AG10803 (cell line): ENCODE data around the gene SV2C.
"Not testable (repeated sequence)": the region's sequence is repeated elsewhere in the genome, so short reads cannot be mapped to it uniquely, and the experiment has no call there.

Experiments
- DNase-seq: peaks from one replicate; pipeline ENCODE4 v3.0.0; 2010; ENCODE audit warnings: low read depth
- H3K4me3 ChIP-seq: 2 replicates; pipeline ENCODE4 v1.5.1; 2011; ENCODE audit warnings: mild to moderate bottlenecking, low read length, control low read depth
- CTCF ChIP-seq: conservative IDR thresholded peaks from 2 replicates; pipeline ENCODE4 v1.5.1; 2011; ENCODE audit warnings: mild to moderate bottlenecking, low read length, control low read depth, inconsistent platforms

The SV2C gene

GRCh38 chr5:76294573-76294972, 211.4 kb downstream of the SV2C start:
- no peak overlapping the region for H3K4me3 ChIP-seq
- no peak for TF ChIP-seq CTCF
- no peak for DNase-seq

- H3K4me3 ChIP-seq: no peak overlapping the region
- no peak for DNase-seq
- TF ChIP-seq CTCF: no peak
These were observed 215.7 kb downstream of the SV2C start for GRCh38 chr5:76298852-76299251.

- TF ChIP-seq CTCF: no peak
- no peak for DNase-seq
- H3K4me3 ChIP-seq: no peak overlapping the region
These were observed 216.4 kb downstream of the SV2C start for GRCh38 chr5:76299592-76299991.

GRCh38 chr5:76301932-76302331, 218.7 kb downstream of the SV2C start:
- DNase-seq, H3K4me3 ChIP-seq: not testable (repeated sequence)

- H3K4me3 ChIP-seq, DNase-seq: not testable (repeated sequence)
These were observed 219.5 kb downstream of the SV2C start for GRCh38 chr5:76302661-76303060.

- no peak overlapping the region for H3K4me3 ChIP-seq
- no peak for TF ChIP-seq CTCF
- no peak for DNase-seq
These were observed 220.7 kb downstream of the SV2C start for GRCh38 chr5:76303921-76304320.

GRCh38 chr5:76305269-76305668, 222.1 kb downstream of the SV2C start:
- H3K4me3 ChIP-seq: no peak overlapping the region
- DNase-seq: no peak
- no peak for TF ChIP-seq CTCF

GRCh38 chr5:76305775-76306174, 222.6 kb downstream of the SV2C start:
- H3K4me3 ChIP-seq: no peak overlapping the region
- no peak for DNase-seq
- TF ChIP-seq CTCF: no peak

GRCh38 chr5:76310208-76310607, 227.0 kb downstream of the SV2C start:
- H3K4me3 ChIP-seq: no peak overlapping the region
- no peak for DNase-seq
- TF ChIP-seq CTCF: no peak
